GM18951 (cell line): ENCODE data around the gene BMPER.

Experiments used
- POLR2A ChIP-seq: IDR thresholded peaks from 4 replicates; pipeline ENCODE4 v1.6.1; 2011; ENCODE audit warnings: mild to moderate bottlenecking; ENCODE audit not compliant: insufficient read length, insufficient read depth; ENCODE audit errors: extremely low read depth
- in situ Hi-C: fragments of 300-500 bp; cut with MboI; formaldehyde crosslinking; loops from one replicate; pipeline ENCODE4 v1.12.0; 2022; ENCODE audit warnings: low sequenced_read_pairs, mixed read lengths, inconsistent platforms; ENCODE audit not compliant: unreplicated experiment

The BMPER gene

GRCh38 chr7:34069676-34070075, 164.3 kb downstream of the BMPER start:
- TF ChIP-seq POLR2A, result no peak
- in situ Hi-C loops, result no loop called here

GRCh38 chr7:34070511-34071323, 165.4 kb downstream of the BMPER start:
- TF ChIP-seq POLR2A, result no peak
- in situ Hi-C loops, result no loop called here

DNA sequence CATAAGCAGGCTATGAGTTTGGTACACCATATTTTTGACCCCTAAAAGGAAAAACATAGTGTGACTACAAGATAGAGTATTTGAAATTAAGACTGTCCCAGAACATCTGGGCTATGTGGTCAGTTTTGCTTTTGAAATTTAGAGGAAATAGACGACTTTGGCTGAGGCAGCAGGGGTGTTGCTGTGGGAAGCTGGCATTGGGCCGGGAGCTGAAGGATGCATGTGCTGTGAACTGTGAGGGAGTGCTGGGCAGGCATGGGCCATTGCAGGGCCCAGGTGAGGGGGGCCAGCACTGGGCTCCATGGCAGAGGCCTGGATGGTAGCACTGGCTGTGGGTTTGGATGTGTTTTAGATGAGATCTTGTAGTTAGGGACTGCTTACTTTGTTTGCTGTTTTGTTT, 168.3 kb downstream of the BMPER start:
- TF ChIP-seq POLR2A, result no peak
- in situ Hi-C loops, result no loop called here

GRCh38 chr7:34074421-34074820, 169.1 kb downstream of the BMPER start:
- no peak for TF ChIP-seq POLR2A
- in situ Hi-C loops, result no loop called here

GRCh38 chr7:34075523-34076370, 170.4 kb downstream of the BMPER start:
- in situ Hi-C loops, result no loop called here
- no peak for TF ChIP-seq POLR2A

GRCh38 chr7:34077168-34077567, 171.8 kb downstream of the BMPER start:
- in situ Hi-C loops, result no loop called here
- no peak for TF ChIP-seq POLR2A

GRCh38 chr7:34078864-34079263, 173.5 kb downstream of the BMPER start:
- in situ Hi-C loops, result no loop called here

DNA sequence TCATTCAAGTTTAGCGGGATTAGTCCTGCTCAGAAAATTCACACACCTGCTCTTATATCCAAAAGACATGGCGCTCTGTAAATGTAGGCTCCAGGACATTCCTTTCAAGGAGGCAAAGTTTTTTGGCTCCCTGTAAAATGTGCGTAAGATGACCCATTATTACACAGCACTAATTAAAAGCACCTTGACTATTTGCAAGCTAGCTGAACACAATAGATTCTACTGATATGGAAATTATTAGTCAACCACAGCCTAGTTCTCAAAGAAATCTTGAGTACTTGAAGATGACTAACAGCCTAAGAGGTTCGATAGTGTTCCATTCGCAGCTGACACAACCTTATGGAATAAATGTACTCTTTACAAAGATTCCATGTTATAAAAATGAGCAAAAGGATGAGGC, 175.2 kb downstream of the BMPER start:
- no peak for TF ChIP-seq POLR2A
- in situ Hi-C loops, result no loop called here

More at GRCh38 chr7:34078864-34079263, 173.5 kb downstream of the BMPER start:
- TF ChIP-seq POLR2A, result no peak

DNA sequence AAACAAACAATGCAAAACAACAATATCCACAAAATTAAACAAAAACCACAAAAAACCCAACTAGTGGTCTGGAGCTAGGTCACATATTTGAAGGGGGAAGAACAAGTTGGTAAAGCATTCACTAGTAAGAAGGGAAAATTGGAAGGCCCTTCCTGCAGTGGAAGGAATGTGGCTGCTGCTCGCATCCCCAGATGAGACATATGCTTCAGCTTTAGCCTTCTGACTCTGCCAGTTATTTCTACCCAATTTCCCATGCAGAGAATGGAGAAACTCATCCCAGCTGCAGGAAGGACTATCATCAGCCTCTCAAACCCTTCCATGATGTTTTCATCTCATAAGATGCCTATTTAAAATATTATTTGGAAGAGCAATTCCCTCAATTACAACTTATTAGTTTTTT, 176.6 kb downstream of the BMPER start:
- TF ChIP-seq POLR2A, result no peak
- in situ Hi-C loops, result no loop called here

- no peak for TF ChIP-seq POLR2A
- in situ Hi-C loops, result no loop called here
Measured at GRCh38 chr7:34083440-34083839, 178.1 kb downstream of the BMPER start.

GRCh38 chr7:34084651-34085050, 179.3 kb downstream of the BMPER start:
- no peak for TF ChIP-seq POLR2A
- in situ Hi-C loops, result no loop called here

DNA sequence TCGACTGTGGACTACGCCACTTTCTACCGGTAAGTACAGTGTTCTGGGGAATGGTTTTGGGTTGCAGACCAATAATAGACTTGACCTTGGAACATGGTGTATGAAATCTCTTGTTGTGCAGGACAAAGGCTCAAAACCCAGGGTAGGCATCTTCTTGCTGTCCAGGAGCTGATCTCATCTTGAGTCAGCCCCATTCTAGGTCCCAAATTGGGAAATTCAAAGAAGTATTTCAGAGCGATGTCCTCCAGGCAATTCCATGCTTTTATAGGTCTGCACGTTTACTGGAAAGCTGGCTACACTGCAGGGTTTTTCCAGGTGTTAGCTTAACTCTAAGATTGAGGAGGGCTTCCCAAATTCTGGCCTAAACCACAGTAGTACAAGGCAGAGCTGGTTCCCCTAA, 180.7 kb downstream of the BMPER start:
- TF ChIP-seq POLR2A, result no peak
- in situ Hi-C loops, result no loop called here

DNA sequence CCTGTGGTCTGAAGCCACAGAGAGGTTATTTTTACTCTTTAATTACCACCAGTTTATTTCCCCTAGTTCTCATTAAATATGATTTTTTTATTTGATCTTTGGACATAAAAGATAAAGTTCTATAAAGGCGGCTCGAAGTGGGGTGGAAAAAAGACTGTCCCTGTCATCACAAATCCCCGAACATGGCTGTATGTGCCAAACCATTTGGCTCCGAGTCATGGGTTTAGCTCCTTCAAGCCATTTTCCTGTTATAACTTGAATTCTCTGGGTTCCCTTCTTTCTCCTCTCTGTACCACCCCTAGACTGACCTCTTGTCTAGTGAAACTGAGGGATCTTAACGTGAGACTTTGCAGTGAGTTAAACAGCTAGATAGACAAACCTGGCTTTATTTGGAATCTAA, 181.6 kb downstream of the BMPER start:
- in situ Hi-C loops, result no loop called here
- no peak for TF ChIP-seq POLR2A

GRCh38 chr7:34087892-34088891, 182.9 kb downstream of the BMPER start:
- no peak for TF ChIP-seq POLR2A
- in situ Hi-C loops, result no loop called here
